ENCODE results near the gene SMARCB1. TPM values are rescaled to one million over a fixed set of nuclear protein-coding genes. Genes with fewer than 3 reads are reported as not detected.

SMARCB1 gene
- total and polyA plus RNA-seq, 2 donors (not counting 3 experiments of a cell fraction or from before 2014, with no cell fraction given): 113 to 148 TPM

DNA sequence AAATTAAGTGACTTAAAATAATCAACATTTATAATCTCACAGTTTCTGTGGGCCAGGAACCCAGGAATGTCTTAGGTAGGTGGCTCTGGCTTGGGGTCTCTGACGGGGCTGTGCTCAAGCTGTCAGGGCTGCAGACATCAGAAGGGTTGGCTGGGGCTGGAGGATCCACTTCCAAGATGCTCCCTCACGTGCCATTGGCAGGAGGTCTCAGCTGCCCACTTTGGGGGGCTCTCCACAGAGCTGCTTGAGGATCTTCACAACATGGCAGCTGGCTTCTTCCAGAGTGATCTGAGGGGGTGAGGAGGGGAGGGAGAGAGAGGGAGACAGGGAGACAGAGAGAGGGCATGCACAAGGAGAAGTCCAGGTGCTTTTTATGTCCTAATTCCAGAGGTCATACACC, 89.0 kb downstream of the SMARCB1 start:
- H3K27ac ChIP-seq (ENCODE audit: insufficient read depth, low read depth, low read length): no peak overlapping the region
- H3K4me2 ChIP-seq (ENCODE audit: insufficient read depth, low read length): no peak overlapping the region
- no peak for TF ChIP-seq CTCF (IDR thresholded peaks at IDR 0.05; ENCODE audit: extremely low read depth in 1 of 2, insufficient read depth in 1 of 2, low read depth in 1 of 2, low read length in 2 of 2)
- no peak overlapping the region for H2AFZ ChIP-seq (ENCODE audit: low read depth, low read length)
- H4K20me1 ChIP-seq (replicated peaks; ENCODE audit: control insufficient read depth, extremely low read depth, insufficient read depth, low read length): no peaks in the 10 kb centered on the region
- dilution Hi-C loops (cut with MboI; ENCODE audit: extremely low pct_ligation_motif_present, low sequenced_read_pairs): no loop called here
- DNase-seq (ENCODE audit: low read depth, low spot score) (no peak), FAIRE-seq (no peak)
- H3K9ac ChIP-seq (replicated peaks; ENCODE audit: extremely low read depth, insufficient read depth, low read length): no peak overlapping the region
- no peaks in the 10 kb centered on the region for H3K79me2 ChIP-seq (ENCODE audit: control insufficient read depth, insufficient read depth, low read length)
- POLR2A ChIA-PET: no interaction called here
- H3K36me3 ChIP-seq (ENCODE audit: control insufficient read depth in 2 of 2, extremely low read depth in 1 of 2, insufficient read depth in 2 of 2, low read length in 2 of 2): no peaks in the 10 kb centered on the region
- CTCF ChIA-PET: interaction anchor here (2.5 kb wide), 1 partner anchor 18 kb away, joined by 10 read pairs; the partner anchor contains the start of gene MIF
- H3K4me3 ChIP-seq (replicated peaks in 1 of 3; ENCODE audit: insufficient read depth in 1 of 3, low read depth in 1 of 3, low read length in 3 of 3): no peak overlapping the region
- intact Hi-C loops (cut with micrococcal nuclease): no loop called here
- BruUV-seq (replicated peaks): no TSS peak
- H3K9me1 ChIP-seq (replicated peaks; ENCODE audit: control insufficient read depth, extremely low read depth, insufficient read depth, low read length): no peaks in the 10 kb centered on the region
- no peaks in the 10 kb centered on the region for H3K4me1 ChIP-seq (ENCODE audit: control insufficient read depth, extremely low read depth, insufficient read depth, low read length)
- H3K9me3 ChIP-seq (replicated peaks; ENCODE audit: control insufficient read depth, insufficient read depth, low read length): no peaks in the 10 kb centered on the region
- no peaks in the 10 kb centered on the region for H3K27me3 ChIP-seq (ENCODE audit: control insufficient read depth in 2 of 2, insufficient read depth in 2 of 2, low read length in 2 of 2)

GRCh38 chr22:23877566-23877965, 90.8 kb downstream of the SMARCB1 start:
- no peak overlapping the region for H2AFZ ChIP-seq (ENCODE audit: low read depth, low read length)
- no peak overlapping the region for H3K4me2 ChIP-seq (ENCODE audit: insufficient read depth, low read length)
- no peaks in the 10 kb centered on the region for H3K27me3 ChIP-seq (ENCODE audit: control insufficient read depth in 2 of 2, insufficient read depth in 2 of 2, low read length in 2 of 2)
- CTCF ChIA-PET: interaction anchor here (1.9 to 2.5 kb wide), 2 partner anchors 16 kb away, joined by 5 to 10 read pairs; partner anchors contain the start of gene MIF
- H3K4me1 ChIP-seq (ENCODE audit: control insufficient read depth, extremely low read depth, insufficient read depth, low read length): no peaks in the 10 kb centered on the region
- dilution Hi-C loops (cut with MboI; ENCODE audit: extremely low pct_ligation_motif_present, low sequenced_read_pairs): no loop called here
- no peaks in the 10 kb centered on the region for H3K79me2 ChIP-seq (ENCODE audit: control insufficient read depth, insufficient read depth, low read length)
- TF ChIP-seq MYC (IDR thresholded peaks at IDR 0.05; ENCODE audit: low read depth, low read length) (no peak), POLR2AphosphoS5 (IDR thresholded peaks at IDR 0.05; ENCODE audit: insufficient read depth, low read depth, low read length) (no peak), CTCF (IDR thresholded peaks at IDR 0.05; ENCODE audit: extremely low read depth in 1 of 2, insufficient read depth in 1 of 2, low read depth in 1 of 2, low read length in 2 of 2) (no peak), FOS (IDR thresholded peaks at IDR 0.05; ENCODE audit: borderline replicate concordance, insufficient read depth, low read length) (no peak), JUN (IDR thresholded peaks at IDR 0.05; ENCODE audit: borderline replicate concordance, insufficient read depth, insufficient read length, low read depth) (no peak), EZH2 (IDR thresholded peaks at IDR 0.05; ENCODE audit: borderline replicate concordance, low read depth, low read length, severe bottlenecking) (no peak), POLR2A (IDR thresholded peaks at IDR 0.05; ENCODE audit: low read depth, low read length) (no peak), GATA2 (IDR thresholded peaks at IDR 0.05; ENCODE audit: insufficient read depth, insufficient read length, low read depth, low read length) (no peak)
- TF ChIP-seq, protein P1, sequence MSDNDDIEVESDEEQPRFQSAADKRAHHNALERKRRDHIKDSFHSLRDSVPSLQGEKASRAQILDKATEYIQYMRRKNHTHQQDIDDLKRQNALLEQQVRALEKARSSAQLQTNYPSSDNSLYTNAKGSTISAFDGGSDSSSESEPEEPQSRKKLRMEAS (IDR thresholded peaks at IDR 0.05; ENCODE audit: insufficient read depth, insufficient read length): no peak
- POLR2A ChIA-PET: no interaction called here
- no peak overlapping the region for H3K9ac ChIP-seq (replicated peaks; ENCODE audit: extremely low read depth, insufficient read depth, low read length)
- FAIRE-seq (no peak), DNase-seq (ENCODE audit: low read depth, low spot score) (no peak)
- no peak overlapping the region for H3K4me3 ChIP-seq (replicated peaks in 1 of 3; ENCODE audit: insufficient read depth in 1 of 3, low read depth in 1 of 3, low read length in 3 of 3)
- H3K9me3 ChIP-seq (replicated peaks; ENCODE audit: control insufficient read depth, insufficient read depth, low read length): no peaks in the 10 kb centered on the region
- H3K9me1 ChIP-seq (replicated peaks; ENCODE audit: control insufficient read depth, extremely low read depth, insufficient read depth, low read length): no peaks in the 10 kb centered on the region
- intact Hi-C loops (cut with micrococcal nuclease): no loop called here
- BruUV-seq (replicated peaks): no TSS peak
- H3K36me3 ChIP-seq (ENCODE audit: control insufficient read depth in 2 of 2, extremely low read depth in 1 of 2, insufficient read depth in 2 of 2, low read length in 2 of 2): no peaks in the 10 kb centered on the region
- no peak overlapping the region for H3K27ac ChIP-seq (ENCODE audit: insufficient read depth, low read depth, low read length)
- no peaks in the 10 kb centered on the region for H4K20me1 ChIP-seq (replicated peaks; ENCODE audit: control insufficient read depth, extremely low read depth, insufficient read depth, low read length)

Data from endothelial cell of umbilical vein (primary cell).